ENCODE measurements around the gene LIN52.
"Not testable (repeated sequence)": the region's sequence is repeated elsewhere in the genome, so short reads cannot be mapped to it uniquely, and the experiment has no call there.

The LIN52 gene

DNA sequence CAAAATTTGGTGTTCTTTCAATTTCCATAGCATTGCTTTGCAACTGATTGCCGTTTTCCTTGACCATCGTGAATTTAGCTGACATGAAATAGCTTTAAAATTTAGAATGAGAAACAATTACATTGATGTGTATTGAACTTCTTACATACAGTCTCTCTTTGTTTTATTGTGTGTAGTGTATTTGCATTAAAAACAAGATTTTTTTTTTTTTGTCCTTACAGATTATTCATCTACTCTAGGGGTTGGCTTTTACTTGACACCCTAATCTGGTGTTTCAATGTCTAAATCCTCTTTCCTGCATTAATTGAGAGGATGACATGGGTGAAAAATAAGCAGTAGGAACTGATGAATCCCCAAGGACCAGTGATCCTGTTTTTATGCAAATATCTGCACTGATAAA lies 20.6 kb downstream of the LIN52 start:
- H3K4me3 ChIP-seq (ENCODE audit: low read depth, low read length) = no peak overlapping the region

DNA sequence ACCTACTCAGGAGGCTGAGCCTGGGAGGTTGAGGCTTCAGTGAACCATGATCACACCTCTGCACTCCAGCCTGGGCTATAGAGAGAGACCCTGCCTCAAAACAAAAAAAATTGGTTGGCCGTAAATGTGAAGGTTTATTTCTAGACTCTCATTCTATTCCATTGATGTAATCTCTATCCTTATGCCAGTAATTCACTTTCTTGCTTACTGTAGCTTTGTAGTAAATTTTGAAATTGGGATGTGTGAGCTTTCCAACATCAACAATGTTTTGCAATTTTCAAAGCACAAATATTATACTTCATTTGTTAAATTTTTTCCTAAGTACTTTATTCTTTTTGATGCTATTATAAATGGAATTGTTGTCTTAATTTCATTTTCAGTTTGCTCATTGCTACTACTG lies 24.6 kb downstream of the LIN52 start:
- no peak overlapping the region for H3K4me3 ChIP-seq (ENCODE audit: low read depth, low read length)

DNA sequence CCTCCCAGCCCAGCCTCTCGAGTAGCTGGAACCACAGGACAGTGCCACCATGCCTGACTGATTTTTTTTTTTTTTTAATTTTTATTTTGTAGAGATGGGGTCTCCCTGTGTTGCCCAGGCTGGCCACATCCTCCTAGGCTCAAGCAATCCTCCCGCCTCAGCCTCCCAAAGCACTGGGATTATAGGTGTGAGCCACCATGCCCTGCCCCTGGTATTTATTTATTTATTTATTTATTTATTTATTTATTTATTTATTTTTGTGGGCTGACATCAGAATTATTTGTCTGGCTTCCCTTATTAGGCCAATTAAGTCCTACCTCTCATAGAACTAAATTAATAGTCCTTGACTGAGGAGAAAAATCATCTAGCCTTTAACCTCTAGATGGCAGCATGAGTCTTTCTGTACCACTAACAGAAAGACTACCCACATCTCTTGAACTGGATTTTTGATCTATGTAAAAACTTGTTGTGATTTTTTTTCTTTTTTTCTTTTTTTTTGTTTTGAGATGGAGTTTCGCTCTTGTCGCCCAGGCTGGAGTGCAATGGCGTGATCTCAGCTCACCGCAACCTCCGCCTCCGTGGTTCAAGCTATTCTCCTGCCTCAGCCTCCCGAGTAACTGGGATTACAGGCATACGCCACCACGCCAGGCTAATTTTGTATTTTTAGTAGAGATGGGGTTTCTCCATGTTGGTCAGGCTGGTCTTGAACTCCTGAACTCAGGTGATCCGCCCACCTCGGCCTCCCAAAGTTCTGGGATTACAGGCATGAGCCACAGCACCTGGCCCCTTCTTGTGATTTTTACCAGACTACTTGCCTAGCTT lies 26.9 kb downstream of the LIN52 start:
- H3K4me3 ChIP-seq (ENCODE audit: low read depth, low read length) = not testable (repeated sequence)

GRCh38 chr14:74125487-74125886 lies 40.7 kb downstream of the LIN52 start:
- not testable (repeated sequence) for H3K4me3 ChIP-seq (ENCODE audit: low read depth, low read length)

GRCh38 chr14:74126315-74127013 lies 41.7 kb downstream of the LIN52 start:
- H3K4me3 ChIP-seq (ENCODE audit: low read depth, low read length) = no peak overlapping the region

GRCh38 chr14:74127634-74128033 lies 42.9 kb downstream of the LIN52 start:
- no peak overlapping the region for H3K4me3 ChIP-seq (ENCODE audit: low read depth, low read length)

- no peak overlapping the region for H3K4me3 ChIP-seq (ENCODE audit: low read depth, low read length)
Measured at GRCh38 chr14:74133833-74134481, 49.2 kb downstream of the LIN52 start.

DNA sequence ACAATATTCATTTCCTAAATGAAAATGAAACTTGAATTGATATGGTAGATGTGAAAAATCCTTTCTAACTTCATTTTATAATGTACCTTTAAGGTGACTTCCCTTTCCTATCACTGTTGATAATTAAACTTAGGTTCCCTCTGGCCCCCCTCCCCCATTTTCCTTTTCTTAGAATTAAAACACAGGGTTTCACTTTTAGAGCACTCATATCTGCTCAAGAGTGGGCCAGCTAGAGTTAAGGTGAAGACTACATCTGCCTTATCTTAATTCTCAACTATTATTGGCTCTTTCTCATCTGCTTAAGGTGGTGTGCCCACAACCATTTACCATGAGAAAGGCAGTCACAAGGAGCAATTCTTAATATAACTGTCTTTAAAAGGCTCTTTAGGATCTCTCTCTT lies 49.7 kb downstream of the LIN52 start:
- H3K4me3 ChIP-seq (ENCODE audit: low read depth, low read length) = no peak overlapping the region

DNA sequence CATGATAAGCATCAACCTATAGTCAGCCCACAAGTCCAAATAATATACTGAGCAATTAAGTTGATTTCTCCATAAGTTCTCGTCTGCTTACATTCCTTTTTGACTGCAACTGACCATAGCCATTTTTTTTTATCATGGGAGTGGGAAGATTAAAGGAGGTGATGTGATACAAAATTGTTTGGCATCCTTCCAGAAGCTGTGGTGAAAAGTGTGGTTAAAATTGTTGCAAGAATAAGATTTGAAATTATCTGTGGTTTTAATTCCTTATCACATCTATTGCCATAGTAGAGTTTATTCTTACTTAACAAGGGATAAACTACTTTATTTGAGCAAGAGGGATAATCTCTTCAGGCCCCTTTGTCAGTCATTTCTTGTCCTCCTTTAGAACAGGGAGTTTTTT lies 50.7 kb downstream of the LIN52 start:
- no peak overlapping the region for H3K4me3 ChIP-seq (ENCODE audit: low read depth, low read length)

DNA sequence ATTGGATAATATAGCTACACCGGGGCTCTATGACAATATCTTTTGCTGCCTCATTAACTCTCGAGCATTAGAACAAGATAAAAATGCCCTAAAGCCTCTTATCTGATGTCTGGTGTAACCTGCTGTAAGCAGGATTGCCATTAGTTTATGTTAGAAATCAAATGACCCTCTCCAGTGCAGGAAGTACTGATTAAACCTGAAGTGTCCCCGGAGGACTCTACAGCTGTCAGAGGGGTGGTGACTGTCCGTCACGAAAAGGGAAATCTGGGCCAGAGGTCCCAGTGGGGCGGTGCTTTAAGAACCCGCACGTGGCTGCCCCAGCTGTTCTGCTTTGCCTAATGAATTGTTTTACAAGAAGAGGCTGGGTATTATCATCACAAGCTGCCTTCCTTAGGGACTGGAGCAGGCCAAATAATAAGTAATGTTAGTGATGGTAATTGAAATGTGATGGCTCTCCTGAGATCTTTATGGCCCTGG lies 55.7 kb downstream of the LIN52 start:
- no peak overlapping the region for H3K4me3 ChIP-seq (ENCODE audit: low read depth, low read length)

DNA sequence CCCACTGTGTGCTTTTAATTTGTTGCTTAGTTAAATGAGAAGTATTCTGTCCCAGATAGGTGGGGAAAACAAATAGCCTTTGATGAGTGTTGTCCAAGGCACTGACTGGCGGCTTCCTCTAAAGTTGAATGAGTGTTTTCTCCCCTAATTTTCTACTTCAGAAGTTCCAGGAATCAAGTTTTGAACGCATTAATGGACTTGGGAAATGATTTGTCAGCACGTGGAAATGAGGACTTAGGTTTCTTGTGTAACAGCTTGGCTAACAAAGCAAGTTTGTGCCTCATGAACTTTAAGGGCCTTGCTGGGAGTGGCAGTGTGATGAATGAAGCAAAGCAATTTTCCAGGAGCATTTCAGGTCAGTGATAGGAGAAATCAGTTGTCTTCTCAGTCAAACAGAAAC lies 56.9 kb downstream of the LIN52 start:
- no peak overlapping the region for H3K4me3 ChIP-seq (ENCODE audit: low read depth, low read length)

- no peak overlapping the region for H3K4me3 ChIP-seq (ENCODE audit: low read depth, low read length)
Measured at GRCh38 chr14:74142523-74142922, 57.8 kb downstream of the LIN52 start.

DNA sequence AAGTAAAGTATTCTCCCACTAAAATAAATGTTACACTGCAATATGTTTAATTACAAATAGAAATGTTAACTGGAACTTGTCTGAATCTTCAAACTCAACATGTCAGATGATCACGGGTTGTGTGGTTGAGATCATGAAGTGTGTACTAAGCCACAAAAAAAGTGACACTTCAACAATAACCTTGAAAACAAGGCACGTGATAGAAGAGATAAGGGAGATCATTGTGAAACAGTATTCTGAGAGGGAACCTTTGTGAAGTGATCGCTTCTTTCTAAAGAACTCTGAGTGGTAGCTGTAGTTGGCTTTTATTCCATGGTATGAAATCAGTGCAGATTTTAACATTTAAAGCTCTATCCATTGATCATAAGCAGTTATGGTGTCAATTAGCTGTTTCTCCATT lies 60.0 kb downstream of the LIN52 start:
- H3K4me3 ChIP-seq (ENCODE audit: low read depth, low read length) = no peak overlapping the region

DNA sequence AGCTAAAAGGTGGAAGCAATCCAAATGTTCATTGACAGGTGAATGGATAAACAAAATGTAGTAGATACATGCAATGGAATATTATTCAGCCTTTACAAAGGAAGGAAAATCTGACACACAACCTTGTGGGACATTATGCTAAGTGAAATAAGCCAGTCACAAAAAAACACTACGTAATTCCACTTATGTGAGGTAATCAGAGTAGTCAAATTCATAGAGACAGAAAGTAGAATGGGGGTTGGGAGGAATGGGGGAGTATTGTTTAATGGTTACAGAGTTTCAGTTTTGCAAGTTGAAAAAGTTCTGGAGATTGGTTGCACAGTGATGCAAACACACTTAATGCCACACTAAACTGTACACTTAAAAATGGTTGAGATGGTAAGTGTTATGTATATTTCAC lies 62.8 kb downstream of the LIN52 start:
- H3K4me3 ChIP-seq (ENCODE audit: low read depth, low read length) = no peak overlapping the region

DNA sequence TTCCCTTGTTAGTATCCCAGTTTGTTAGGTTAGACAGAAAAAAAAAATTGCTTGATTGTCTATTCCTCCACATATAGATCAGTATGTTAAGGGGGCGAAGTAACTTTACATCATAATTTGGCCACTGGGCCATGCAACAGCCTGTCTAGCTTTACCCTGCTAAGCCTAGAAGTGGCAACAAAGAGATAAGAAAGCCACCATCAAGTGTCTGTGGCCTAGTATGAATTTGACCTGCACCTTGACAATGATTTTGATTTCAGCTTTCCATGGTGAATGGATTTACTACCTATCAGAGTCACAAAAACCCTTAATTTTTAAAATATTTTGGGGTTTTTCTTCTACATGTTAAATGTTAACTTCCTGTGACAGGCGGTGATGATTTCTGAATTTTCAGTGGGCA lies 63.9 kb downstream of the LIN52 start:
- no peak overlapping the region for H3K4me3 ChIP-seq (ENCODE audit: low read depth, low read length)

GRCh38 chr14:74155287-74155686 lies 70.5 kb downstream of the LIN52 start:
- no peak overlapping the region for H3K4me3 ChIP-seq (ENCODE audit: low read depth, low read length)

DNA sequence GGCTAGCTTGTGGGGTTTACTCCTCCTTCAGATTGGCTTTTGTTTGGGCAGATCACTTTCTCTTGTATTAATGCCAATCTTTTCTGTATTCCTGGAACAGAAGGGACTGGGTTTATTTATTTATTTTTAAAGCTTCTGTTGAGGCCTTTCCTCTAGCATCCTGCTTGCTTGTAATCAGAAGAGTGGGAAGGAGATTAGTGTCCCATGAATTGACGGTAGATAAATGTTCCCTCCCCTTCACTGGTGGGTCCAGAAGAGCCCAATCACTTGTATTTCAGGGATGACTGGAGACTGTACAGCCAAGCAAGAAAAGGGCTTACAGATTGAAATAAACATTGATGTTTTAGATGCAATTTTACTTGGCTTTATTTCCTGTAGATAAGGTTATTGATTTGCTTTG lies 71.0 kb downstream of the LIN52 start:
- no peak overlapping the region for H3K4me3 ChIP-seq (ENCODE audit: low read depth, low read length)

- H3K4me3 ChIP-seq (ENCODE audit: low read depth, low read length) = no peak overlapping the region
Measured at GRCh38 chr14:74160763-74161162, 76.0 kb downstream of the LIN52 start.

DNA sequence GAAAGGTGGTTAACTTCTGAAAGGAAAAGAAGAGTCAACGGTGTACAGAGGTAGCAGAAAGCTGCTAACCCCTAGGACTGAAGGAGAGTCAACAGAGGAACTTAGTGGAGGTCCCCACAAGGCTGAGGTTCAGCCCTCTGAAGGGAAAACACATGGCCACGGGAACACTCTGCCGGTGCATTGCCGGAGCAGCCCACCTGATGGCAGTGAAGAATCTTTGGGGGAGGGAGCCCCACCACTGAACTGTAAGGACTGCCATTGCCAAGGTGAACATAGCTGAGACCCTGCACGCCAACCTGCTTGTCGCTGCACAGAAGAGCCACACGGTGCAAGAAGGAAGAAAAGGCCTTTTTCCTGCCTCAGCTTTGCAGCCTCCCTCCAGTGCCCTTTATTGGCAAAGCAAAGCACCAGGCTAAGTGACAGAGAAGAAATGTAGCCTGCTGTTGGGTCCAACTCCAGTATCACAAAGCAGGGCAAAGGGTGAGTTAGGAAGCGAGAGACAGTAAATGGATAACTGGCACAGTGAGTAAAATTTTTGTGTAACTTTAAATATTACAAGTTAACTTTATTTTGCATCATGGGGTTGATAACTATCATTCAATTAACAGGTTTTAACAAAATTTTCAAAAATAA lies 76.9 kb downstream of the LIN52 start:
- no peak overlapping the region for H3K4me3 ChIP-seq (ENCODE audit: low read depth, low read length)

GRCh38 chr14:74169906-74170305 lies 85.2 kb downstream of the LIN52 start:
- H3K4me3 ChIP-seq (ENCODE audit: low read depth, low read length) = no peak overlapping the region

- no peak overlapping the region for H3K4me3 ChIP-seq (ENCODE audit: low read depth, low read length)
Measured at GRCh38 chr14:74176400-74176793, 91.6 kb downstream of the LIN52 start.

Data from iPS-11a (cell line).